ENCODE data around the gene VCL.
"Not testable (repeated sequence)": the region's sequence is repeated elsewhere in the genome, so short reads cannot be mapped to it uniquely, and the experiment has no call there.

Gene VCL

DNA sequence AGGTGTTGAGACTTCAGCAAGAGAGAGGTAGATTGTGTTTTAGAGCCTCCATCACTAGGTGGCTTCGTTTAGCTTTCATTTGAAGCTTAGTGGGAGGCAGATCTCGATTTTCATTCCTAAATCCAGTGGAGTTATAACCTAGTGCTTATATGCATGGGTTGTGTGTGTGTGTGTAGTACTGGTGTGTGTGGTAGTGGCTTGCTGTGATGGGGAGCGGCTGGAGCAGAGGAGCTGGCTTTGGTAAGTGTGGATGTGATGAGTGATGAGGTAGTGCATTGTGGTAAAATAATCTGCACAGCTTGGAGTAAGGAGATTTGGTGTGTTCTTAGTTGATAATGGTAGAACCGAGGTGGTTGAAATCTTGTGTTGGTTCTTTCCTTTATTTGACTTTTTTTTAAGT, 109.5 kb downstream of the VCL start:
- DNase-seq (ENCODE audit: low read depth in 3 of 3) = no peak

DNA sequence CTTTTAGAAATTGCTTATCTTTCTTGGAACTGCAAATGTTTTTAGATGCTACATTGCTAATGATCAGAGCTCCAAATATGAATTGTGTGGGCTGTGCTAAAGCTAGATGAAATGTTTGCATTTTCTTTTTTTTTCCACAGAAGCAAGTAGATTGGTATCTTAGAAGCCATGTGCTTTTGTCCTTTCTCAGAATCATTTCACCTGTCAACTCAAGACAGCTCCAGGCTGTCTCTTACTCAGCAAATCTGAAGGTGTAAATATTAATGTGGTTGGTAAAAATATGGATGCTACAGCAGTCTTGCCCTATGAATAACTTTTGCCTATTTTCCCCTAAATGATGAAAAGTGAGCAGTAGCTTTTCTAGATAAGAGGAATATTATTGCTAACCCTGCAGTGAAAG, 111.5 kb downstream of the VCL start:
- no peak for DNase-seq (ENCODE audit: low read depth in 3 of 3)

DNA sequence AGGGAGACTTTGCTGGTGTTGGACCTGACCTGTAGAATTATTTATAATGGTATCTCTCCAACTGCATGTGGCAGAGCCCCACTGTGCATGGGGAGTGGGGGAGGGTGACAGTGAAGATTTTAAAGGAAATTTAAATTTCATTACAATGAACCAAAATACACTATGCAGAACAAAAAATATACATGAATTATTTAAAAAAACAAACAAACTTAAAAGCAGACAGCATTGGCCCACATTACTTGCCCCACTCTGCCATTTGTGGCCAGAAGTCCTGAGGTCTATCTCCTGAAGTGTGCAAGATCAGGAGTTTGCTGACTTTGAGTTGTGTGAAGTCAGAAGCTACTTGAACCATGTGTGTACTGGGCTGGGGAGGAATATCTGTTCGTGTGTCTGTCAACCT, 112.2 kb downstream of the VCL start:
- DNase-seq (ENCODE audit: low read depth in 3 of 3) = no peak

DNA sequence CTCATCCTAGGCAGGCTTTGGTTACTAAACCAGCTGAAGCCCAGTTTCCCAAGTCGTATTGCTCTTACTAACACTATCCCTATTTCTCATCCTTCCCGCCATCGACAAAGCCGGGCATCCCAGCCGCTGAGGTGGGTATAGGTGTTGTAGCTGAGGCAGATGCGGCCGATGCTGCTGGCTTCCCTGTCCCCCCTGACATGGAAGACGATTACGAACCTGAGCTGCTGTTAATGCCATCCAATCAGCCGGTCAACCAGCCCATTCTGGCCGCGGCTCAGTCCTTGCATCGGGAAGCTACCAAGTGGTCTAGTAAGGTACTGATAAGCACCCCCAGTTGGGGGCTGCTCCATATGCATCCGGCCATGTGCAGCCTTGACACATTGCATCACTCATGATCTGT, 113.9 kb downstream of the VCL start:
- no peak for DNase-seq (ENCODE audit: low read depth in 3 of 3)

DNA sequence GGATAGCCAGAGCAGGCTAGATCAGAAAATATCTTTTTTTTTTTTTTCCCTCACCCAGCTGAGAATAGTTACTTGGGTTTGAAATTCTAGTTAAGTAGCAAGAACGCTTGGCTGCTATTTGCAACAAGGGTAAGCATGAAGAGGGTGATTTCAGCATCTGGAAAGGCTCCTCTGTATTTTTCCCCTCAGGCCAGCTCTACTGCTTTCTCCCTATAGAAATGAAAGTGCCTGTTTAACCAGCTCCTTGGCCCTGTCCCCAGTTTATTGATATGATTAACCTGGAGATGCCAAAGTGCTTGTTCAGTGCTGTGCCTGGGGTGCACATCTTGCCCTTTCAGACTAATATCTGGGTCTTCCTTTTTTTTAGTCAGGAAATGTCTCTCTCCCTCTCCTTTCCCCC, 115.6 kb downstream of the VCL start:
- DNase-seq (ENCODE audit: low read depth in 3 of 3) = no peak

DNA sequence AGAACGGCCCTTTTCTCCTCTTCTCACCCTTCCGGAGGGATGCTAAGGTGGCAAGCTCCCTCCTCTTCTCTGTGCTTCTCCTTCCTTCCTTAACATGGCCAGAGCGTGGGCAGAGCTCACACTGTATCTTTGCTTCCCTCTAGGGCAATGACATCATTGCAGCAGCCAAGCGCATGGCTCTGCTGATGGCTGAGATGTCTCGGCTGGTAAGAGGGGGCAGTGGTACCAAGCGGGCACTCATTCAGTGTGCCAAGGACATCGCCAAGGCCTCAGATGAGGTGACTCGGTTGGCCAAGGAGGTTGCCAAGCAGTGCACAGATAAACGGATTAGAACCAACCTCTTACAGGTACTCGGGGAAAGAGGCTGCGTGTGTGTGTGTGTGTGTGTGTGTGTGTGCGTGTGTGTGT, 116.1 kb downstream of the VCL start:
- DNase-seq (ENCODE audit: low read depth in 3 of 3) = no peak

DNA sequence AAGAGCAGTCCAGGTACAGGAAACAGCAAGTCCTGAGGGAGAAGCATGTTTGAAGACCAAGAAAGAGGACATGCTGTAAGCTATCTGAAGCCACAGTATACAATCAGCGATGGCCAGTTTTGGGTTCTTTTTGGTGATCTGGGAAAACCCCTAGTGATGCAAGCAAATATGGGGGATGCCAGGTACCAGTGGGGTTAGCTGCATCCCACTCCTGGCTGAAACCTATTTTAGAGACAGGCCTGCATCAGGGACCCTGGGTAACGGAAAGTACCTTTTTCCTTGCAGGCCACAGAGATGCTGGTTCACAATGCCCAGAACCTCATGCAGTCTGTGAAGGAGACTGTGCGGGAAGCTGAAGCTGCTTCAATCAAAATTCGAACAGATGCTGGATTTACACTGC, 119.8 kb downstream of the VCL start:
- DNase-seq (ENCODE audit: low read depth in 3 of 3) = no peak

DNA sequence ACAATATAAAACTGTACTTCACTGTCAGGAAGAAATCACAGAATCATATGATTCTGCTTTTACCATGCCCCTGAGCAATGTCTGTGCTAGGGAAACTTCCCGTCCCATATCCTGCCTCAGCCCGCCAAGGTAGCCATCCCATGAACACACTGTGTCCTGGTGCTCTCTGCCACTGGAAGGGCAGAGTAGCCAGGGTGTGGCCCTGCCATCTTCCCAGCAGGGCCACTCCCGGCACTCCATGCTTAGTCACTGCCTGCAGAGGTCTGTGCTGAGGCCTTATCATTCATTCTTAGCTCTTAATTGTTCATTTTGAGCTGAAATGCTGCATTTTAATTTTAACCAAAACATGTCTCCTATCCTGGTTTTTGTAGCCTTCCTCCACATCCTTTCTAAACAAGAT, 120.9 kb downstream of the VCL start:
- DNase-seq (ENCODE audit: low read depth in 3 of 3) = no peak

DNA sequence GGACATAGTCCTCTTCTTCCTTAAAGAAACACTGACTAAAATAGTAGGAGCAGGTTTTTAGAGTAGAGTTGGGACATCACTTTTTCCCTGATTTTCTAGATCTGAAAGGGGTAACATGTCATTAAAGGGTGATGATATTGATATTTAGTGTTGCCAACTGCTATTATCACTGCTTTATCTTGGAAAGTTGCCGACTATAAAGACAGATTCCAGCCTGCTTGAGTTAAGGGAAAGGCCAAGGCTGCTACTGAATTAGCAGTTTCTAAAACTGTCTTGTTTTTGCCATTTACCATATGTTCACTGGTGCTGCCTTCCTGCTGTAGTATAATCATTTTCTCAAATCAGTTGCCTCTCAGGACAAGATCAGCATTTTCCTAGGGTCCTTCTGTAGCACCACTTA, 123.0 kb downstream of the VCL start:
- no peak for DNase-seq (ENCODE audit: low read depth in 3 of 3)

DNA sequence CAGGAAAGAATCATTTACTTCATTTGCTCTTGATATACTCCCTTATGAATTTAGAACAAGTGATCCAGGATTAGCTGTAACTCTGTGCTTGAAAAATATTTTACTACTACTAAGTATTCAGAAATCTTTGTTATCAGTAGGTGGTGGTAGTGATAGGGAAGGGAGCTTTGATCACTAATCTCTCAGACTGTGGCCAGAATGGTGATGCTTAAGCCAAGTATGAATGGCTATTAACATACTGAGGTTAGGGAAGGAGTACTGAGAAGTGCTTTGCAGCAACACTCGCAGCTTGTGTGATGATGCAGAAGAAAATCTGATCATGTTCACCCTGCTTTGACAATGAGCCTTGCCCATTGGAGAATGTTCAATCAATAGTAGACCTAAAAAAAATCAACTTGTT, 123.5 kb downstream of the VCL start:
- DNase-seq (ENCODE audit: low read depth in 3 of 3) = no peak

DNA sequence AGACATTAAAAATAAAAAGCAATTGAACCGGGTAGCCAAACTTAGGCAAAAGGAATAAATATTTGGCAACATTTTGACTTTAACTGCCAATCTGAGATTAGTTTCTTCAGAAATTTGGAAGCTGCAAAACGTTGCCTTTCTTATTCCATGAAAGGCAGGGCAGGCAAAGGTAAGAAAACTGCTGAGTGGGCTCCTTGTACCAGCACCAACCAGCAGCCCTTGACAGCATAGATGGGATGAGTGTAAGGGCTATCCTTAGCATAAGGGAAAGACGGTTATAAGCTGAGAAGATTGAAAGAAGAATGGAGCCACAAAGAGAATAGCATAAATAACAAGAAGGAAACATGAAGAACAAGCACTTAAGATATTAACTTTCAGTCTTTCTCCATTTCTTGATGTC, 124.1 kb downstream of the VCL start:
- DNase-seq (ENCODE audit: low read depth in 3 of 3) = no peak

DNA sequence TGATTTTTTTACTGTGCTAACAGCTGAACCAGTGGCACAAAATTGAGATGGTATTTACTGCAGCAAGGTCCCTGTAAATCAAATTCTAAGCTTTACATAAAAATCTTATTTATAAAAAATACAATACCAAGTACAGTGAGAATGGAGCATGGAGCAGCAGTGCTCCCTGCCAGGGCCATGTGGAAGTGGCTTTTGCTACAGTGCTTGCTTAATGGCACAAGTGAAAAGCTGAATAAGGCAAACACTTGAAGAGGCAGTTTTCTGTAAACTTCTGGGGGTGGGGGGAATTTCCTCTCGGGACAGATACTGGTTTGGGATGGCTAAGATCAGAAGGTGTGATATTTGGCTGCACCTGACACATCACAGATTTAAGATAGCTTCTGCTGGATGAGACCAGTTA, 125.2 kb downstream of the VCL start:
- DNase-seq (ENCODE audit: low read depth in 3 of 3) = no peak

DNA sequence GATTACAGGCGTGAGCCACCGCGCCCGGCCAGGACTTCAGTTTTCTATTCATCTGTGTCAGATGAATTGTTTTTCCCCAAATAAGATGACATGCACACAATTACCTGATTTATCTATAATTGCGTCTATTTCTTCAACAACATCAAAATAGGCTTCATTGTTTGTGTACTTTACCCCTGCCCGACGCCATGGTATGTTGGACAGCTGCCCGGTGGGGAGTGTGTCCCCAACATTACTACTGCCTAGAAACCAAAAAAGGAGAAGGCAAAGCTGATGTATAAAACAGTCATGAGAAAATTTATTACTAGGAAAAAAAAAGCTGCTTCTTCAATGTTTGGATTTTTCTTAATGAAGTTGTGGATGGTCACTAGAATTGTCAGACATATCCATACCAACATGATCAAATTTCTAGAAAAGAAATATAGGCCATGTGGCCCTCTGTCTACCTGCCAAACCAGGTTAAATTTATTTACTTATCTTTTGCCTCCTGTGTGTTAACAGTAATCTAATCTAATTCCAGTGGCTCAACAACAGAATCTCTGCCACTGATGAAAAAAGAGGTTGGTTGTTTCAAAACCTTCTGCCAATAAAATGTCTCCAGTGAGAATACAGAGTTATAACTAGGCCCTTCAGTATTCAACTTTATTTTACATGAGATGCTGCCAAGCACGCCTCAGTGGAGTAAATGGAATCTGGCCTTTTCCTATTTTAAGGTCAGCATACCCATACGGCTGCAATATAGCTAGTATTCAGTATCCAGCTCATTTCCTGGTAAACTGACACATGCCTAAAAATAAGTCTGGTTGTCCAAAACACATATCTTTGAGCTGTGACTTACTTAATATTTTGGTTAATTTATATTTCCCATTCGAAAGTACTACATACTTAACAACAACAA, 136.3 kb downstream of the VCL start:
- DNase-seq (ENCODE audit: low read depth in 3 of 3) = no peak

DNA sequence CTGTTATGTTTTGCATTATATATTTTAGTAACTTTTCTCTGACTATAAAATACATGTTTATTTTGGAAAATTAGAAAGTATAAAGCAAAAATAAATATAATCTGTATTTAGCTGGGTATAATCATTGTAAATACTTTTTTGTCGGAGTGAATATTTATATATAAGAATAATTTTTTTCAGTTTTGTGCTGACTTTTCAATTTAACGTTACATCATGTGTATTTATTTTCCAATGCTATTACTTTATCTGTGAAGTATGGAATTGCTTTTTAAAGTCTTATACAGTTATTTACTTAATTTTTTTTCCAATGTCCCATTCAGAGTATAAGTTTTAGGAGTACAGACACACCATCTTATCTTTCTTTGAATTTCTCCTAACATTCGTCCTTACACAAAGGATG, 137.5 kb downstream of the VCL start:
- no peak for DNase-seq (ENCODE audit: low read depth in 3 of 3)

DNA sequence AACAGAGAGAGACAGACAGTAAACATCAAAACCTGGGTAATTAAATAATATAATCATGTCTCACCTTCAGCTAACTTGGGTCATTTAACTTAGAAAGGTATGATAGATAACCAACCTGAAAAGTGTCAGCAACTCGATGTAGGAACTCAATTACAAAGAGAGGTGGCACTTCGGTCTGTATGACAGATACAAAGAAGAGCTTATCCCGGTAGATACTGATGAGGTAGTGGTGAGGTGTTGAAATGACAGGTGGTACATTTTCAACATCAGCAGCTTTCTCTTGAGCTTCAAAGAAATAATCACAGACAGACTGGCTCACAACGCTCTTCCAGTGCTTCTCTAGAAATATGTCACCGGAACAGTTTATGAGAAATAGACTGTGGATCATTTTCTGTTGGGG, 140.1 kb downstream of the VCL start:
- DNase-seq (ENCODE audit: low read depth in 3 of 3) = no peak

DNA sequence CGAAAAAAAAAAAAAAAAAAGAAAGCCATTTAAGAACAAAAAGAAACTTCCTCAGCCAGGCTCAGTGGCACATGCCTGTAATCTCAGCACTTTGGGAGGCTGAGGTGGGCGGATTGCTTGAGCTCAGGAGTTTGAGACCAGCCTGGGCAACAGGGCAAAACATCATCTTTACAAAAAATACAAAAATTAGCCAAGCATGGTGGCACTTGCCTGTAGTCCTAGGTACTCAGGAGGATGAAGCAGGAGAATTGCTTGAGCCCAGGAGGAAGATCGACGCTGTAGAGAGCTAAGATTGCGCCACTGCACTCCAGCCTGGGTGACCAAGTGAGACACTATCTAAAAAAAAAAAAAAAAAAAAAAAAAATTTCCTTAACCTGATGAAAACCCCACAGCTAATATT, 140.7 kb downstream of the VCL start:
- DNase-seq (ENCODE audit: low read depth in 3 of 3) = not testable (repeated sequence)

DNA sequence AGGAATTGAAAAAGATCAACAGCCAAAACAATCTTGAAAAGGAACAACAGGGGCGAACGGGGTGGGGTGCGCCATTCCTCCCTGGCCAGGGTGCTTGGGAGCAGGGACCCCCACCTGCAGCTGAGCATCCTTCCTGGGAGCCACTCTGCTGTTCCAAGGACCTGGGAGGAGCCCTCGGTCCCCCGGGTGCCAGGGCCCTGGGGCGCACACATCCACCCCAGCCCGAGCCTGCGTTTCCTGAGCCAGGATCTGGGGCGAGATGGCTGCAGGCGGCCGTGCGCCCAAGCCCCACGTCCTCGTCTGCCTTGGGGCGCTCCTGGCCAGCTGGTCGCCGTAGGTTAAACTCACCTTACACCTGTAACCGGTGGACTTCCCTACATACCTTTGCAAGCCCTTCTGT, 142.1 kb downstream of the VCL start:
- DNase-seq (ENCODE audit: low read depth in 3 of 3) = no peak

DNA sequence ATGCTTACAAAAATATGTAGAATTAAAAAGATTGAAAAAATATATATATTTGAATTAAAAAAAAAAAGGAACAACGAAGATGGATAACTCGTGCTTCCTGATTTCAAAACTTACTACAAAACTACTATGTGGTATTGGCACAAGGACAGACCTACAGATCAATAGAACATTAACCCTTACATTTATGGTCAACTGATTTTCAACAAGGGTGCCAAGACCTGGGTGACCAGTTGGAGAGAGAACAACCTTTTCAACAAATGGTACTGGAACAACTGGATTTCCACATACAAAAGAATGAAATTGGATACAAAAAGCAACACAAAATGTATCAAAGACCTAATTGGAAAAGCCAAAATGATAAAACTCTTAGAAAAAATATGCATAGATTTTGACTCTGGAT, 142.6 kb downstream of the VCL start:
- no peak for DNase-seq (ENCODE audit: low read depth in 3 of 3)

DNA sequence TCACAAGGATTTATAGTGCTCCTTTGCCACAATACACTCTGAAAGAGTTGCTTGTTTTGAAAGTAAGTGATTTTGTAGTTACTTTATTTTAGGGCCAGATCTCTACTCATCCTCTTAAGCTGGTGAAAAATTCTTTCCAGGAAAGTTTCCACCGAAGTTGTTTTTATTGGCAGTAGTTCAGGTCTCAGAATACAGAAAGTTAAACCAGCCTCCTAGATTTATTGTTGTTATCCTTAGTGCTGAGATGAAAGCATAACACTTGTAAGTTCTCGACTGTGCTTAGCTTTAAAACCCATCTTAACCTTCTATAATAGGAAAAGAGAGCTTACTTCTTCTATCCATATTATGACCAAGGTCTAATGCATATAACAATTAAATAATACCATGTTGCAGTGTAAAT, 147.2 kb downstream of the VCL start:
- no peak for DNase-seq (ENCODE audit: low read depth in 3 of 3)

DNA sequence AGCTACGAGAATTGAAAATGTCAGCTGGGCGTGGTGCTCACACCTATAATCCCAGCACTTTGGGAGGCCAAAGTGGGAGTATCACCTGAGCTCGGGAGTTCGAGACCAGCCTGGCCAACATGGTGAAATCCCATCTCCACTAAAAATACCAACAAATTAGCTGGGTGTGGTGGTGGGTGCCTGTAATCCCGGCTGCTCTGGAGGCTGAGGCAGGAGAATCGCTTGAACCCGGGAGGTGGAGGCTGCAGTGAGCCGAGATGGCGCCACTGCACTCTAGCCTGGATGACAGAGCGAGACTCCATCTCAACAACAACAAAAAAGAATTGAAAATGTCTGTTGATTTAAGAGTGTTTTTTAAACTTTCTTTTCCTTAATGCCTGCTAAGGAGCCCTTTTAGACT, 149.1 kb downstream of the VCL start:
- DNase-seq (ENCODE audit: low read depth in 3 of 3) = not testable (repeated sequence)

DNA sequence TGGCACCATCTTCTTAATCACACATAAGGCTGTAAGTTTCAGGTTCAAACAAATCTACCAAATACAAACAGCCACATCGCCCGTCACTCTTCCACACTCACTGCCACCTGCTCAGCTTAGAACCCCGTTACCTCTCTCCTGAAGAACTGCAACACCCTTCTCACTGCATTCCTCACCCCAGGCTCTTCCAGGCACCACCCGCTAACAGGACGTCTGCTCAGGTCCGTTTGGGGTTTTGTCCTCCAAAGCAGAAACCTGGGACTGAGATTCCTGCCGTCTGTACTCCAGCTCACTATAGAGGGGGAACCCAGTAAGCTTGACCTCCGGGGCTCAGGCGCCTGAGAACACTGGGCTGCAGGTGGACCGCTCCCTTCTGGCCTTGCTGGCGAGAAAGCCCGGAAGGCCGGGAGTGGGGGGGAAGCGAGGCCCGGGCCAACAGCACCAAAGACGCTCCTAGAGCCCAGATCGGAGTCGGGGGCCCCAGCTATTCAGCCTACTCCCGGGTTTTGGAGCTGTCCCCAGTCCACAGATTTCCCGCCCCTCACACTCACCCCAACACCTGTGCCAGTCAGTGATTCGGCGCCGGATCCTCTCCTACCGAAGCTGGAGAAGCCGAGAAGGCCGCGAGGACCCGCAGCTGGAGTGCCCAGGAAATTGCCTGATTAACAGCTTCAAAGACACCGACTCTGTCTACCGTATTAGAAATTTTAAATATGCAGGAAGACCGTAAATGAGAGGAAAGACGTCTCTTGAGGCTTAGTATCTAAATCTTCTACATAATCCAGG, 152.5 kb downstream of the VCL start, which contains the start of gene AP3M1:
AP3M1 (minus strand) TSS at position 625 of the 786 bp plus-strand sequence. CDS start 12,449 bp downstream, outside the sequence.
- peak; percentile 62 to 77 (median 77) for DNase-seq (ENCODE audit: low read depth in 3 of 3)

DNA sequence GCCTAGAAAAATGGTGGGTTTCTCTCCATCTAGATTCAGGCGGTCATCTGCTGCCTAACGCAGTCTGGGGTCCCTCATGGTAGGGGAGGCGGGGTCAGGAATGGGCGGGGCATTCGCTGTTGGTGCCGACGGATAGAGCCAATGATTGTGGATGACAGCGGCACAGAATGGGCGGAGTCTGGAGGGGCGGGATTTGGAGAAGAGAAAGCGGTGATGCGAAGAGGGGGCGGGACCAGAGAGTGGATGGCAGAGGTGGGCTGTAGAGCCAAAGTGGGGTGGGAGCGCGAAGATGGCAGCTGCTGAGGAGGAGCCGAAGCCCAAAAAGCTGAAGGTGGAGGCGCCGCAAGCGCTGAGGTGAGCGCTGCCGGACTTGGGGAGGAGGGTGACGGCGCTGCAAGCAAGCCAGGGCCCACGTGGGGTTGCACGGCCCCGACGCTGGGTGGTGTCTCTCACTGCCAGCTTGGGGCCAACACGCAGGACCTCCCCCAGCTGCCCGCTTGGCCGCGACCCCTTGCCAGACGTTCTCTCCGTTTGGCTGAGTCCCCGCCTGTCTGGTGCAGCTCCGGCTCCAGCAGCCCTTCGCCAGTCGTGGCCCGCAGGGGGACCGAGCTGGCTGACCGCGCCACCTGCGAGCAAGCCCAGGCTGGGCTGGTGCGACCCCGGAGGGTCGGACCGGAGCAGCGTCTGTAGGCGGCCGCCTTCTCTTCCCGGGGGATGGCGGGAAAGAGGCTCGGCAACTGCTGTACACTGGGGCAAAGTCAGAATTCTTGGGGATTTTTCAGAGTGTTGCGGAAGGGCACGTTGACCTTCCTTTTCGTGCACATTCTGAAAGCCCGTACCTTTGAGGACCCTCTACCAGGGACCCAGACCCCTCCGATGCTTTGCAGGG, 153.3 kb downstream of the VCL start, which contains the start of gene ADK:
ADK (plus strand) TSS at position 232 of the 889 bp plus-strand sequence; CDS start at position 290, 58 bp downstream.
- DNase-seq (ENCODE audit: low read depth in 3 of 3) = peak; percentile 100
